ENCODE results near the gene INPP4B.

Gene INPP4B

GRCh38 chr4:142355421-142355930 is 490.6 kb downstream of the INPP4B start:
- no peak for DNase-seq (ENCODE audit: insufficient read length, low spot score)
- FAIRE-seq: no peak
- TF ChIP-seq PAX5 (IDR thresholded peaks at IDR 0.05; ENCODE audit: insufficient read depth, low read length, severe bottlenecking): no peak

- no peak for DNase-seq (ENCODE audit: insufficient read length, low spot score)
- TF ChIP-seq POLR2AphosphoS5 (IDR thresholded peaks at IDR 0.05; ENCODE audit: low read depth, low read length) (no peak), PAX5 (IDR thresholded peaks at IDR 0.05; ENCODE audit: insufficient read depth, low read length, severe bottlenecking) (no peak), POU2F2 (IDR thresholded peaks at IDR 0.05; ENCODE audit: low read depth, low read length) (no peak), SPI1 (IDR thresholded peaks at IDR 0.05; ENCODE audit: low read depth, low read length) (no peak), POLR2A (IDR thresholded peaks at IDR 0.05; ENCODE audit: low read depth, low read length) (no peak), TAF1 (IDR thresholded peaks at IDR 0.05; ENCODE audit: low read depth, low read length) (no peak)
- FAIRE-seq: no peak
Observed at GRCh38 chr4:142354794-142355420, 491.2 kb downstream of the INPP4B start.

GRCh38 chr4:142354041-142354440 is 492.1 kb downstream of the INPP4B start:
- DNase-seq (ENCODE audit: insufficient read length, low spot score) (no peak), FAIRE-seq (no peak)
- no peak for TF ChIP-seq POLR2A (IDR thresholded peaks at IDR 0.05; ENCODE audit: low read depth, low read length)
- TF ChIP-seq PAX5 (IDR thresholded peaks at IDR 0.05; ENCODE audit: insufficient read depth, low read length, severe bottlenecking): no peak
- TF ChIP-seq SPI1 (IDR thresholded peaks at IDR 0.05; ENCODE audit: low read depth, low read length): no peak
- no peak for TF ChIP-seq POU2F2 (IDR thresholded peaks at IDR 0.05; ENCODE audit: low read depth, low read length)
- TF ChIP-seq POLR2AphosphoS5 (IDR thresholded peaks at IDR 0.05; ENCODE audit: low read depth, low read length): no peak
- no peak for TF ChIP-seq TAF1 (IDR thresholded peaks at IDR 0.05; ENCODE audit: low read depth, low read length)

- no peak for TF ChIP-seq TAF1 (IDR thresholded peaks at IDR 0.05; ENCODE audit: low read depth, low read length)
- no peak for TF ChIP-seq POLR2AphosphoS5 (IDR thresholded peaks at IDR 0.05; ENCODE audit: low read depth, low read length)
- no peak for TF ChIP-seq SPI1 (IDR thresholded peaks at IDR 0.05; ENCODE audit: low read depth, low read length)
- no peak for TF ChIP-seq PAX5 (IDR thresholded peaks at IDR 0.05; ENCODE audit: insufficient read depth, low read length, severe bottlenecking)
- no peak for TF ChIP-seq POU2F2 (IDR thresholded peaks at IDR 0.05; ENCODE audit: low read depth, low read length)
- TF ChIP-seq POLR2A (IDR thresholded peaks at IDR 0.05; ENCODE audit: low read depth, low read length): no peak
- no peak for FAIRE-seq
- DNase-seq (ENCODE audit: insufficient read length, low spot score): no peak
Observed at GRCh38 chr4:142353149-142353738, 492.9 kb downstream of the INPP4B start.

GRCh38 chr4:142352712-142353111 is 493.4 kb downstream of the INPP4B start:
- DNase-seq (ENCODE audit: insufficient read length, low spot score) (no peak), FAIRE-seq (no peak)
- TF ChIP-seq POU2F2 (IDR thresholded peaks at IDR 0.05; ENCODE audit: low read depth, low read length) (no peak), PAX5 (IDR thresholded peaks at IDR 0.05; ENCODE audit: insufficient read depth, low read length, severe bottlenecking) (no peak), POLR2AphosphoS5 (IDR thresholded peaks at IDR 0.05; ENCODE audit: low read depth, low read length) (no peak), SPI1 (IDR thresholded peaks at IDR 0.05; ENCODE audit: low read depth, low read length) (no peak), POLR2A (IDR thresholded peaks at IDR 0.05; ENCODE audit: low read depth, low read length) (no peak), TAF1 (IDR thresholded peaks at IDR 0.05; ENCODE audit: low read depth, low read length) (no peak)

GRCh38 chr4:142351958-142352357 is 494.1 kb downstream of the INPP4B start:
- no peak for FAIRE-seq
- DNase-seq (ENCODE audit: insufficient read length, low spot score): no peak
- TF ChIP-seq SPI1 (IDR thresholded peaks at IDR 0.05; ENCODE audit: low read depth, low read length): no peak
- no peak for TF ChIP-seq POLR2AphosphoS5 (IDR thresholded peaks at IDR 0.05; ENCODE audit: low read depth, low read length)
- TF ChIP-seq POLR2A (IDR thresholded peaks at IDR 0.05; ENCODE audit: low read depth, low read length): no peak
- TF ChIP-seq TAF1 (IDR thresholded peaks at IDR 0.05; ENCODE audit: low read depth, low read length): no peak
- TF ChIP-seq PAX5 (IDR thresholded peaks at IDR 0.05; ENCODE audit: insufficient read depth, low read length, severe bottlenecking): no peak
- no peak for TF ChIP-seq POU2F2 (IDR thresholded peaks at IDR 0.05; ENCODE audit: low read depth, low read length)

- TF ChIP-seq POU2F2 (IDR thresholded peaks at IDR 0.05; ENCODE audit: low read depth, low read length) (no peak), TAF1 (IDR thresholded peaks at IDR 0.05; ENCODE audit: low read depth, low read length) (no peak), POLR2AphosphoS5 (IDR thresholded peaks at IDR 0.05; ENCODE audit: low read depth, low read length) (no peak), POLR2A (IDR thresholded peaks at IDR 0.05; ENCODE audit: low read depth, low read length) (no peak), SPI1 (IDR thresholded peaks at IDR 0.05; ENCODE audit: low read depth, low read length) (no peak), PAX5 (IDR thresholded peaks at IDR 0.05; ENCODE audit: insufficient read depth, low read length, severe bottlenecking) (no peak)
- no peak for FAIRE-seq
- no peak for DNase-seq (ENCODE audit: insufficient read length, low spot score)
Observed at GRCh38 chr4:142350871-142351270, 495.2 kb downstream of the INPP4B start.

- TF ChIP-seq POU2F2 (IDR thresholded peaks at IDR 0.05; ENCODE audit: low read depth, low read length): no peak
- no peak for TF ChIP-seq POLR2AphosphoS5 (IDR thresholded peaks at IDR 0.05; ENCODE audit: low read depth, low read length)
- TF ChIP-seq POLR2A (IDR thresholded peaks at IDR 0.05; ENCODE audit: low read depth, low read length): no peak
- no peak for TF ChIP-seq SPI1 (IDR thresholded peaks at IDR 0.05; ENCODE audit: low read depth, low read length)
- no peak for TF ChIP-seq PAX5 (IDR thresholded peaks at IDR 0.05; ENCODE audit: insufficient read depth, low read length, severe bottlenecking)
- TF ChIP-seq TAF1 (IDR thresholded peaks at IDR 0.05; ENCODE audit: low read depth, low read length): no peak
- DNase-seq (ENCODE audit: insufficient read length, low spot score) (no peak), FAIRE-seq (no peak)
Observed at GRCh38 chr4:142348613-142349021, 497.5 kb downstream of the INPP4B start.

GRCh38 chr4:142347241-142347640 is 498.9 kb downstream of the INPP4B start:
- FAIRE-seq (no peak), DNase-seq (ENCODE audit: insufficient read length, low spot score) (no peak)
- TF ChIP-seq TAF1 (IDR thresholded peaks at IDR 0.05; ENCODE audit: low read depth, low read length) (no peak), SPI1 (IDR thresholded peaks at IDR 0.05; ENCODE audit: low read depth, low read length) (no peak), POLR2A (IDR thresholded peaks at IDR 0.05; ENCODE audit: low read depth, low read length) (no peak), PAX5 (IDR thresholded peaks at IDR 0.05; ENCODE audit: insufficient read depth, low read length, severe bottlenecking) (no peak), POU2F2 (IDR thresholded peaks at IDR 0.05; ENCODE audit: low read depth, low read length) (no peak), POLR2AphosphoS5 (IDR thresholded peaks at IDR 0.05; ENCODE audit: low read depth, low read length) (no peak)

All from GM12891 (cell line).